Measurements from ENCODE around the gene NDUFB10. TPM values are rescaled to one million over a fixed set of nuclear protein-coding genes. Genes with fewer than 3 reads are reported as not detected.

Gene NDUFB10
- total RNA-seq, result 100 to 1,000 TPM; 174 to 325 (median 284) TPM

GRCh38 chr16:1959269-1960039 is at the start of gene NDUFB10:
Gene NDUFB10, plus strand, starts transcription at chr16:1959538. Its CDS starts 87 bp downstream, at chr16:1959625.
- intact Hi-C loops (cut with DNase I), result no loop called here
- peak; percentile 54 to 91 for TF ChIP-seq POLR2A (IDR thresholded peaks at IDR 0.05)
- TF ChIP-seq, protein P1, sequence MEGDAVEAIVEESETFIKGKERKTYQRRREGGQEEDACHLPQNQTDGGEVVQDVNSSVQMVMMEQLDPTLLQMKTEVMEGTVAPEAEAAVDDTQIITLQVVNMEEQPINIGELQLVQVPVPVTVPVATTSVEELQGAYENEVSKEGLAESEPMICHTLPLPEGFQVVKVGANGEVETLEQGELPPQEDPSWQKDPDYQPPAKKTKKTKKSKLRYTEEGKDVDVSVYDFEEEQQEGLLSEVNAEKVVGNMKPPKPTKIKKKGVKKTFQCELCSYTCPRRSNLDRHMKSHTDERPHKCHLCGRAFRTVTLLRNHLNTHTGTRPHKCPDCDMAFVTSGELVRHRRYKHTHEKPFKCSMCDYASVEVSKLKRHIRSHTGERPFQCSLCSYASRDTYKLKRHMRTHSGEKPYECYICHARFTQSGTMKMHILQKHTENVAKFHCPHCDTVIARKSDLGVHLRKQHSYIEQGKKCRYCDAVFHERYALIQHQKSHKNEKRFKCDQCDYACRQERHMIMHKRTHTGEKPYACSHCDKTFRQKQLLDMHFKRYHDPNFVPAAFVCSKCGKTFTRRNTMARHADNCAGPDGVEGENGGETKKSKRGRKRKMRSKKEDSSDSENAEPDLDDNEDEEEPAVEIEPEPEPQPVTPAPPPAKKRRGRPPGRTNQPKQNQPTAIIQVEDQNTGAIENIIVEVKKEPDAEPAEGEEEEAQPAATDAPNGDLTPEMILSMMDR (IDR thresholded peaks at IDR 0.05), result peak in 5 of 6 experiments; percentile 25 to 73 (median 52)
- H3K4me1 ChIP-seq, result peaks cover 10 to 26% of the 10 kb centered on the region in 2 donors
- peak within 1 kb of the TSS; percentile 47 to 88 (median 70) for H3K27ac ChIP-seq
- peak within 1 kb of the TSS; percentile 30 to 88 (median 54) for H3K4me3 ChIP-seq (replicated peaks in 1 of 3)
- WGBS, 2 donors, result 0 to 1% methylated on average over 10 to 14 of the region's 79 CpGs
- no peaks in the 10 kb centered on the region for H3K9me3 ChIP-seq
- DNase-seq, result peak; percentile 90
- H3K27me3 ChIP-seq, result no peaks in the 10 kb centered on the region
- peaks cover 6 to 15% of the 10 kb centered on the region in 2 donors for H3K36me3 ChIP-seq

- 70 to 87% methylated on average over 4 to 14 of the region's 18 CpGs for WGBS, 2 donors
- no peak overlapping the region for H3K27ac ChIP-seq
- no peaks in the 10 kb centered on the region for H3K9me3 ChIP-seq
- no peak for DNase-seq
- intact Hi-C loops (cut with DNase I), result no loop called here
- H3K27me3 ChIP-seq, result no peaks in the 10 kb centered on the region
- no peak for TF ChIP-seq POLR2A (IDR thresholded peaks at IDR 0.05)
- TF ChIP-seq, protein P1 (IDR thresholded peaks at IDR 0.05), result no peak
- no peaks in the 10 kb centered on the region for H3K36me3 ChIP-seq
- H3K4me1 ChIP-seq, result peaks cover 0 to 15% of the 10 kb centered on the region in 2 donors
- H3K4me3 ChIP-seq (replicated peaks in 1 of 3), result no peak overlapping the region
These were observed 49.6 kb upstream of the NDUFB10 start for GRCh38 chr16:1909561-1910231.

DNA sequence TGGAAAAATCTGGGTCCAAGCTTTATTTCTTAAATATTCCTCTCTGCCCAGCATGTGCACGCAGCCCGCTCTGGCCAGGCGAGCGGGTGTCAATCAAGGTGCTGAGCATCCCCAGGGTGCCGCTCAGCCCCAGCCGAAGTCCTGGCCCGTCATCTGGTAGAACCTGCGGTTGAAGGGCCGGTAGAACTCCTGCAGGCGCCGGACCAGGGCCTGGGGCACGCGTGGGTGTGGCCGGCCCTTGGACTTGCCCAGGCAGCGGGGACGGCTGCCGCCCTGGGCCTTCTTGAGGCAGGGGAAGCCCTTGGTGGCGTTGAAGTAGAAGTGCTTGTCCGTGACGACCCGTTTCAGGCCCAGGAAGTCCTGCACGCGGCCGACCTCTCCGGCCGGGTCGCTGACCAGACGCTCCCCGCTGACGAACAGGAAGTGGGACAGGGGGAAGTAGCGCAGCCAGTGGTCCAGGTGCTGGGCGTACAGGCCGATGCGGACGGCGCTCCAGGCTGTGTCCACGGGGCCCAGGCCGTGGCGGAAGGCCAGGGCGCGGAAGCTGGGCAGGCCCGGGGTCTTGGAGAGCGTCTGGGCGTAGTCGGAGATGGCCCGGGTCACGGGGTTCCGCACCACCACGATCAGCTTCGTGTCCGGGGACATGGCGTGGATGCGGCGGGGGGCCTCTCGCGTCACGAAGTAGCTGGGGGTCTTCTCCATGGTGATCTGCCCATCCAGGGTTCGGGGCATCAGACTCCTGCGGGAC is 47.7 kb upstream of the NDUFB10 start:
- TF ChIP-seq POLR2A (IDR thresholded peaks at IDR 0.05), result no peak
- TF ChIP-seq, protein P1 (IDR thresholded peaks at IDR 0.05), result no peak

GRCh38 chr16:1912215-1912543 is 47.2 kb upstream of the NDUFB10 start:
- TF ChIP-seq, protein P1 (IDR thresholded peaks at IDR 0.05), result no peak
- TF ChIP-seq POLR2A (IDR thresholded peaks at IDR 0.05), result no peak
- no peak for DNase-seq

More for the DNA sequence above, 47.7 kb upstream of the NDUFB10 start:
- intact Hi-C loops (cut with DNase I), result no loop called here
- no peak overlapping the region for H3K27ac ChIP-seq
- no peaks in the 10 kb centered on the region for H3K9me3 ChIP-seq
- H3K4me3 ChIP-seq (replicated peaks in 1 of 3), result no peak overlapping the region
- H3K4me1 ChIP-seq, result peaks cover 0 to 9% of the 10 kb centered on the region in 2 donors
- DNase-seq, result no peak
- H3K36me3 ChIP-seq, result no peaks in the 10 kb centered on the region
- no peaks in the 10 kb centered on the region for H3K27me3 ChIP-seq
- WGBS, 2 donors, result 90 to 94% methylated on average over 37 to 38 of the region's 59 CpGs

More at GRCh38 chr16:1912215-1912543, 47.2 kb upstream of the NDUFB10 start:
- no peaks in the 10 kb centered on the region for H3K36me3 ChIP-seq
- intact Hi-C loops (cut with DNase I), result no loop called here
- H3K4me3 ChIP-seq (replicated peaks in 1 of 3), result no peak overlapping the region
- H3K9me3 ChIP-seq, result no peaks in the 10 kb centered on the region
- 86 to 87% methylated on average over 5 to 7 of the region's 17 CpGs for WGBS, 2 donors
- no peak overlapping the region for H3K27ac ChIP-seq
- H3K27me3 ChIP-seq, result no peaks in the 10 kb centered on the region
- peaks cover 0 to 10% of the 10 kb centered on the region in 2 donors for H3K4me1 ChIP-seq
